CD4-positive, alpha-beta T cell treated with Interleukin-15 for 1 hour (primary cell): ENCODE results near the gene UPK1B.
"Not testable (repeated sequence)": the region's sequence is repeated elsewhere in the genome, so short reads cannot be mapped to it uniquely, and the experiment has no call there.

ENCODE experiments used
- DNase-seq: peaks from one replicate; pipeline ENCODE4 v3.0.0-alpha.2; 2020

UPK1B gene

GRCh38 chr3:119173325-119173724, at the start of gene UPK1B:
Gene UPK1B (plus strand): TSS chr3:119173598. CDS start chr3:119186742, 13,144 bp downstream.
- DNase-seq: no peak

GRCh38 chr3:119125342-119125741, 48.1 kb upstream of the UPK1B start:
- no peak for DNase-seq

- DNase-seq: no peak
Observed at GRCh38 chr3:119125742-119126504, 47.5 kb upstream of the UPK1B start.

- DNase-seq: not testable (repeated sequence)
Observed at GRCh38 chr3:119130291-119130690, 43.1 kb upstream of the UPK1B start.

- DNase-seq: not testable (repeated sequence)
Observed at GRCh38 chr3:119132291-119132690, 41.1 kb upstream of the UPK1B start.

- not testable (repeated sequence) for DNase-seq
Observed at GRCh38 chr3:119139360-119139759, 34.0 kb upstream of the UPK1B start.

- DNase-seq: no peak
Observed at GRCh38 chr3:119140466-119140865, 32.9 kb upstream of the UPK1B start.

- no peak for DNase-seq
Observed at GRCh38 chr3:119145128-119145499, 28.3 kb upstream of the UPK1B start.

- DNase-seq: no peak
Observed at GRCh38 chr3:119145500-119146167, 27.8 kb upstream of the UPK1B start, which contains the start of gene TEX55. Gene TEX55 (plus strand): TSS chr3:119146165. CDS start chr3:119146190, 25 bp downstream.

- no peak for DNase-seq
Observed at GRCh38 chr3:119146578-119147375, 26.6 kb upstream of the UPK1B start.

- DNase-seq: no peak
Observed at GRCh38 chr3:119147494-119147893, 25.9 kb upstream of the UPK1B start.

- DNase-seq: no peak
Observed at GRCh38 chr3:119148493-119149180, 24.8 kb upstream of the UPK1B start.

- no peak for DNase-seq
Observed at GRCh38 chr3:119149484-119149883, 23.9 kb upstream of the UPK1B start.

GRCh38 chr3:119156868-119157267, 16.5 kb upstream of the UPK1B start:
- DNase-seq: no peak

- DNase-seq: no peak
Observed at GRCh38 chr3:119157971-119158370, 15.4 kb upstream of the UPK1B start.

GRCh38 chr3:119160361-119160760, 13.0 kb upstream of the UPK1B start:
- no peak for DNase-seq

GRCh38 chr3:119160815-119161214, 12.6 kb upstream of the UPK1B start:
- no peak for DNase-seq

GRCh38 chr3:119161240-119161639, 12.2 kb upstream of the UPK1B start:
- no peak for DNase-seq

- not testable (repeated sequence) for DNase-seq
Observed at GRCh38 chr3:119164745-119165144, 8.7 kb upstream of the UPK1B start.

- no peak for DNase-seq
Observed at GRCh38 chr3:119170821-119171220, 2.6 kb upstream of the UPK1B start.

- no peak for DNase-seq
Observed at GRCh38 chr3:119175872-119176756, 2.7 kb downstream of the UPK1B start.

- DNase-seq: no peak
Observed at GRCh38 chr3:119176778-119177177, 3.4 kb downstream of the UPK1B start.
